GM21390 (cell line): ENCODE data around the gene KCNK13.
"Not testable (repeated sequence)": the region's sequence is repeated elsewhere in the genome, so short reads cannot be mapped to it uniquely, and the experiment has no call there.

ENCODE experiments used
- ATAC-seq: cut with Tn5 transposase; IDR thresholded peaks from one replicate; pipeline ENCODE4 v1.9.1; 2021; ENCODE audit not compliant: unreplicated experiment

Gene KCNK13

GRCh38 chr14:90061685-90062126, at the start of gene KCNK13:
Gene KCNK13 (plus strand): TSS chr14:90061994. CDS start chr14:90062206, 212 bp downstream.
- no peak for ATAC-seq

- no peak for ATAC-seq
These were observed 44.4 kb upstream of the KCNK13 start for GRCh38 chr14:90017371-90017770.

GRCh38 chr14:90019824-90020523, 41.8 kb upstream of the KCNK13 start:
- ATAC-seq = no peak

GRCh38 chr14:90023176-90023896, 38.5 kb upstream of the KCNK13 start:
- ATAC-seq = no peak

- ATAC-seq = no peak
These were observed 36.9 kb upstream of the KCNK13 start for GRCh38 chr14:90024910-90025309.

- not testable (repeated sequence) for ATAC-seq
These were observed 35.2 kb upstream of the KCNK13 start for GRCh38 chr14:90026608-90027007.

GRCh38 chr14:90027842-90028241, 34.0 kb upstream of the KCNK13 start:
- ATAC-seq = no peak

GRCh38 chr14:90034156-90034555, 27.6 kb upstream of the KCNK13 start:
- no peak for ATAC-seq

- ATAC-seq = no peak
These were observed 26.8 kb upstream of the KCNK13 start for GRCh38 chr14:90034835-90035525.

- ATAC-seq = no peak
These were observed 22.4 kb upstream of the KCNK13 start for GRCh38 chr14:90039253-90040010.

GRCh38 chr14:90040411-90040810, 21.4 kb upstream of the KCNK13 start:
- no peak for ATAC-seq

- no peak for ATAC-seq
These were observed 19.1 kb upstream of the KCNK13 start for GRCh38 chr14:90042496-90043252.

- no peak for ATAC-seq
These were observed 16.2 kb upstream of the KCNK13 start for GRCh38 chr14:90045616-90046015.

GRCh38 chr14:90049390-90049789, 12.4 kb upstream of the KCNK13 start:
- no peak for ATAC-seq

- ATAC-seq = no peak
These were observed 11.5 kb upstream of the KCNK13 start for GRCh38 chr14:90050271-90050670.

GRCh38 chr14:90053044-90053443, 8.8 kb upstream of the KCNK13 start:
- ATAC-seq = no peak

GRCh38 chr14:90054803-90055202, 7.0 kb upstream of the KCNK13 start:
- no peak for ATAC-seq

GRCh38 chr14:90056826-90057225, 5.0 kb upstream of the KCNK13 start:
- ATAC-seq = no peak

- ATAC-seq = no peak
These were observed 2.8 kb upstream of the KCNK13 start for GRCh38 chr14:90058876-90059458.
